Central memory CD4-positive, alpha-beta T cell (primary cell): ENCODE results near the gene RNF217.
"Not testable (repeated sequence)": the region's sequence is repeated elsewhere in the genome, so short reads cannot be mapped to it uniquely, and the experiment has no call there.

Experiments used
- DNase-seq: peaks from one replicate; pipeline ENCODE4 v3.0.0; 2022

RNF217 gene

DNA sequence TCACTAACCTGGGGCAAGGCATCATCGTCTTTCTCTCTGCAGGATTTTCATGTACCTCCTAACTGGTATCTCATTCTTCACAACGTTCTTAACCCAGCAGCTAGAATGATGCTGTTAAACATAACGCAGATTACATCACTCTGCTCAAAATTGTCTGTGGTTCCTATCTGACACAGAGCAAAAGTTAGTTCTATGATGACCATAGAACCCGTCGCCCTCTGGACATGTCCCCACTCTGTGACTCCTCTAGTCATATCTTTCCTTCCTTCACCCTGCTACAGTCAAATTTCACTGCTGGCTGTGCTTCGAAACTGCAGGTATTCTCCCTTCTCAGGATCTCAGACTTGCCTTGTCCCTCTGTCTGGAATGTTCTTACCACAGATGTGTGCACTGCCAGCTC lies 103.9 kb downstream of the RNF217 start:
- no peak for DNase-seq

GRCh38 chr6:125066964-125067363 lies 104.7 kb downstream of the RNF217 start:
- DNase-seq: peak; percentile 63

GRCh38 chr6:125067552-125067951 lies 105.3 kb downstream of the RNF217 start:
- DNase-seq: no peak

- no peak for DNase-seq
Measured at GRCh38 chr6:125073071-125073470, 110.8 kb downstream of the RNF217 start.

- no peak for DNase-seq
Measured at GRCh38 chr6:125074120-125074519, 111.9 kb downstream of the RNF217 start.

GRCh38 chr6:125075073-125075472 lies 112.8 kb downstream of the RNF217 start:
- not testable (repeated sequence) for DNase-seq

GRCh38 chr6:125075741-125076481 lies 113.7 kb downstream of the RNF217 start:
- DNase-seq: no peak

DNA sequence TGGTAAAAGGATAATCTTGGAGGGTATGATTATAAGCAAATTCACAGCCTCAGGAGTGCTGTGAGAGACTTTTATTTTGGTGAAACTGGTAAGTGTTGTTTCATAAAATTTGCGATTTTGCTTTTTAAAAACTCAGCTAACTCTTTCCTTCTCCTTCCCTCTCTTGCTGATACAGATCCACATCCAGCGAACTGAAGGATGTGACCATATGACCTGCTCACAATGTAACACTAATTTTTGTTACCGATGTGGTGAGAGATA lies 114.2 kb downstream of the RNF217 start:
- no peak for DNase-seq

GRCh38 chr6:125077453-125077852 lies 115.2 kb downstream of the RNF217 start:
- no peak for DNase-seq

DNA sequence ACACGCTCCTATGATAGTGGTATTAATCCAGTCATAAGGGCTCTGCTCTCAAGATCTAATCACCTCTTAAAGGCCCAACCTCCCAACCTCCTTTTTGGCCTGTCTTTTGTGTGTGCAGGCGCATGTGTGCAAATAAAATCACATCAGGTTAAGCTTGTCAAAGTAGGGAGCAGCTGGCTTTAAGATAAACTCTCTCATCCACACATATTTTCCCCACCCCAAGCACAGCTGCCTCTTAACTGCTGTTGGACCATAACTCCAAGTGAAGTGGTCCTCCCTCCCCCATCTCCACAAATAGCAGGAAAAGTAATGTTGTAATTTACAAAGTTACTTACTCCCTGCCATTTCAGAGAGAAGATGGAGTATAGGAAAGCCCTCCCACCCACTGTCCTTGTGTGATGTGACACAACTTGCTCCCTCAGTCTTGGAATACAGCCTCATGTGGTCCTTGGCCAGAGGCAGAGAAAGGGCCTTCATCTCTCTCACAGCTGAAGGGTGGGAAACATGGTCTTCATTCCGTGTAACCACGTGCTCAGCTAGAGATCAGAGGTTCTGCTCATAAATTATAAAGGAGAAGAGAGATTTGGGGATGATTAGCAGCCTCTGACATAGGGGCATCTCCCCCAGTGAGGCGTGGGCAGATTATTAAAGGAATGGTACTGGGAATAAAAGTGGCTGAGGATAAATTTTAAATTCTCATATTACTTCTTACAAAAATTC lies 116.5 kb downstream of the RNF217 start:
- no peak for DNase-seq

DNA sequence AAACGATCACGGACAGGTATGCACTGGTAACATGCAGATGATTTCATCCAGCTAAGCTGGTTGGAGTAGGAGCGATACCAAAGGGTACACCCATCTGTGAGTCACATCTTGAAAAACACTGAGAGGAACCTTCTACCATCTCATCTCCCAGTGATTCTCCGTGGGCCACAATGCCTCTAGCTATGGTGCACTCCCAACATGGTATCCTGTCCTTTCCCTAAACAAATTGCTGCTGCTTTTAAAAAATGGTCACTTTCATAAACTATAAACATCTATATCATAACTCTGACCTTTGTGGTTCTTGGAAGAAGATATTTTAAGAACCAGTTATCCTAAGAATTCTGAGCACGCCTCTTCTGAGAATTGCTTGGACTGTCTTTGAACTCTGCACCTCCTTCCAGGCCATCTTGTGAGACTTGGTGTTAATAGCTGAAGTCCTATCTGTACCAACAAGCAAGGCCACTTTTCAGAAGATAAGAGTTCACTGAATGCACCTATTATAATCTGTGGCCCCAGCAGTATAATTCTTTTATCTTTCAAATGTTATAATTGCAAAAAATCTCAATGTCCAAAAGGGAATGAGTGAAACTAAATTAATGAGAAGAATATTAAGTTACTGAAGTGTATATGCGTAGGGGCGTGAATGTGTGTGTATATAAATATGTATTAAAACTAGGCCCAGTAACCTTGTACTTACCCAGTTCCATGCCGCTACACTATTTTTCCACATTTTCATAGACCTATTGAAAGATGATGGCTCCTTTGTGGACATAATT lies 120.9 kb downstream of the RNF217 start:
- DNase-seq: no peak

GRCh38 chr6:125083684-125083990 lies 121.4 kb downstream of the RNF217 start:
- no peak for DNase-seq

GRCh38 chr6:125086716-125087115 lies 124.5 kb downstream of the RNF217 start:
- no peak for DNase-seq

- DNase-seq: no peak
Measured at GRCh38 chr6:125088963-125089362, 126.7 kb downstream of the RNF217 start.

DNA sequence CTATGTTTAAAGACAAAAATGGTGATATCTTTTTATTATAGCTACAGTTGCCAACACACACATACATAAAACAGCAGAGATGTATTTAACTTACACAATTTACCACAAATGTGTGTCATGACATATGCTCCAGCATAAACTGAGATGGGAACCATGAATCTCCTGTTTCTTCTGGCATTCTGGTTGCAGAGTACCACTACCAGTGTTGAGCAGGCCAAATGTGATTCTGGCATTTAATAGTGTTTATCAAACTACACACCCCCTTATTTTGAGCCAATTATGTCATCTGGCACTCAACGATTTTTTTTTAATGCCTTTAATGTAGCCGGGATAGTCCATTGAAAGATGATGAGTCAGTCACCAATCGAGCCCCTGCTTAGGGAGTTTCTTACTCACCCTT lies 132.3 kb downstream of the RNF217 start:
- no peak for DNase-seq

DNA sequence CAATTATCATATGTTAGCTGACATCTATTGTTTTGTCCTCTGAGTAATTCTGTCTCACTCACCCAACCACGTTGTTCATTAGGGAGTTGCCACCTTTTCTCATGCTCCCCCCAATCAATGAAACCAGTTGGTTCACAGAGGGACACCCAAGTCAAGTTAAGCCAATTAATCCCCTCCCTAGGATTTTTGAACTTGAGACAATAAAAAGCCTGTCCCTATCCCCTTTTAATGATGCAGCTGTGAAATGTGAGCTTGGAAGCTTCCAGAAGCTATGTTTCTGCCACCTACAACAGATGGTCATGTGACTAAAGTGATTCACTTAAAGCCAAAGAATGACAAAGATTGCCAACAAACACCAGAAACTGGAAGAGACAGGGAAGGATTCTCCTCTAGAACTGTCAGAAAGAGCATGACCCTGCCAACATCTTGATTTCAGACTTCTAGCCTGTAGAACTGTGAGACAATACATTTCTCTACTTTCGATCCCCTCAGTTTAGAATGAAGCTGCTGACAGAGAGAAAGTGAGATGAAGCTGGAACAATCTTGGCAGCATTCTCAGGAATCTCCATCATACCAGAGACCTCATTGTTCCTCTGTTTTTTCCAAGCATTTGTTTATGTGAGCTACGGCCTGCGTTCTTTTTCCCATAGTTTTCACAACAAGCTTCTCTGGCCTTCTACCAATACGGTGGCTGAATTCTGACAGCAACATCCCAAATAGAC lies 133.5 kb downstream of the RNF217 start:
- no peak for DNase-seq

DNA sequence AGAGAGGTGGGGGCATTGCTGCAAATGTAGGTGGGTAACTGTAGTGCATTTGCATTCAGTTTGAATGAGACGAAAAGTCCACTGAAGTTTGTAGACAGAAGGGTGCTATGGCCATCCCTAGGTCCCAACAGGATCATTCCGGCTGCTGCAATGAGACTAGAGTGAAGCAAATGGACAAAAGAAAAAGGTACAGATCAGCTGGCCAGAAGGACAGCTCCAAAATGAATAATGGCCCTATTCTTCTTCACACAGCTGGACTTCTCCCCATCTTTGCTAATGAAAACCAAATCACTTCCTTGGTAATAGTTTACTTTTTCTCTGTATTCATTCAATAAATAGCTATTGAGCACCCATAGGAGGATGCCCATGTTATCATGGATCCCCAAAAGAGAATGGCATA lies 134.9 kb downstream of the RNF217 start:
- no peak for DNase-seq

GRCh38 chr6:125098253-125098652 lies 136.0 kb downstream of the RNF217 start:
- DNase-seq: no peak

GRCh38 chr6:125099211-125100073 lies 137.2 kb downstream of the RNF217 start:
- peak; percentile 3 for DNase-seq

- no peak for DNase-seq
Measured at GRCh38 chr6:125100074-125100652, 137.9 kb downstream of the RNF217 start.

GRCh38 chr6:125101128-125101527 lies 138.9 kb downstream of the RNF217 start:
- no peak for DNase-seq

- DNase-seq: no peak
Measured at GRCh38 chr6:125101631-125102030, 139.4 kb downstream of the RNF217 start.
